HG02642 (cell line): Measurements from ENCODE around the gene ITGAE.

Experiments
- ATAC-seq: cut with Tn5 transposase; IDR thresholded peaks from one replicate; pipeline ENCODE4 v1.9.1; 2021; ENCODE audit warnings: mild to moderate bottlenecking; ENCODE audit not compliant: unreplicated experiment, poor library complexity

ITGAE gene

DNA sequence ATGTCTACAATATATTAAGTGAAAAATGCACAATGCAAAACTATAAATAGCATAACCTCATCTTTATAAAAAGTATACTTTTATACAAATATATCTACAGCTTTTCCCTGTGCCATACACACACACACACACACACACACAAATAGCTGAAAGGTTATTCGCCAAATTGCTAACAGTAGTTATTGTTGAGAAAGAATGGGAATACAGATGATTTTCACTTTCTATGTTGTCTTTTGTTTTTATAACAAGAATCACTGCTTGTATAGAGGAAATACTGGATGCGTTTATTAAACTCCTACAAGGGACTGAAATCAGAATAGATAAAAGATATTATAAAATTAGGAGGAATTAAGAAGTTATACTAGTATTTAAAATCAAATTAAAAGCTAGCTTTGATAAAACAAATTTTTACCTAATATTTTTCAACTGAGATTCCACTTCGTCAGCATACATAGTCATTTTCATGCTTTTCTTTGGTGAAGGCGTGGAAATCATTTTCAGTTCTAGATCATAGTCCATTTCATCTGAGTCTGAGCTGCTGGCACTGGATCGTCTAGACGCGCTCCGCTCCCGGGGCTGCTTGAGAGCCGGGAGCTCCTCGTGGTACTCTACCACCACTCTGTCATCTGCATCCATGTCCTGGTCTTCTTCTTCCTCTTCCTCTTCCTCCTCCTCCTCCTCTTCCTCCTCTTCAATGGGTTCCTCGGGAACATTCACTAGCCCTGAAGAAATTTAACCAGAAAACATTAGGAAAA, 17.0 kb upstream of the ITGAE start:
- ATAC-seq = no peak

DNA sequence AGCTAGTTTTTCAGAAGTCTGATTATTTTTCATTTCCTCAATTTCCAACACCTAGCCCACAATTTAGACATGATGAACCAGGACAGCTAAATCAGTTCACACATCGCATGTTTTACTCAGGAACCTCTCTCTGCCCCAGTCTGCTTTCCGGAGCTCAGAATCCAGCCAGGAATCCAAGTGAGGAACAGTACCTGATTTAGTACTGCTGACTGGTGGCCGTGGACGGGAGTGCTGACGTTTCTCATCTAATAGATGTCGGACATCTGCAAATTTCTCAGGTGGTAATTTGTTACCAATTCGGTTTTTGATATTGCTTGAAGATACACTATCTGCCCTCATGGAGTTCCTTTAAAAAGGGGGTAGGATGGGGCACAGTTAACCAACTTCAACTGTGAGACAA, 14.9 kb upstream of the ITGAE start:
- ATAC-seq = no peak

- no peak for ATAC-seq
Measured at GRCh38 chr17:3815122-3815521, 14.1 kb upstream of the ITGAE start.

GRCh38 chr17:3814361-3814760, 13.4 kb upstream of the ITGAE start:
- no peak for ATAC-seq

DNA sequence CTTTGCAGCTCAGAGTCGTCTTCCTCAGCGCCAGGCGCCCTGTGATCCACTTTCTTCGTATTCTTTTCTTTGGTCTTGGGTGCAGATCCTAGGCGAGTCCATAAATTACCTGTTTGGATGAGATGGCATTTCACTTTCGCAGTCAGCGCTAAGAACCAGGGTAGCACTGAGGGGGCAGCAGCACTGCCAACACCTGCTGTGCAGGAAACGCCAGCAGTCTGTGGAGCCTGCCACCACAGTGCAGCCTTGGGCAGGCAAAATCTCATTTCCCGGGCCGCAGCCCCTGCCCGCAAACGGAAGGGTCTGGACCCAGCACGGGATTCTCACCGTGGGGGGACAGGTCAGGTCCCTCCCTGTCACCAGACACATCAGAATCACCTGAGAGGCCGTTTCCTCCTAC, 12.2 kb upstream of the ITGAE start:
- ATAC-seq = no peak

- no peak for ATAC-seq
Measured at GRCh38 chr17:3812771-3813170, 11.8 kb upstream of the ITGAE start.

DNA sequence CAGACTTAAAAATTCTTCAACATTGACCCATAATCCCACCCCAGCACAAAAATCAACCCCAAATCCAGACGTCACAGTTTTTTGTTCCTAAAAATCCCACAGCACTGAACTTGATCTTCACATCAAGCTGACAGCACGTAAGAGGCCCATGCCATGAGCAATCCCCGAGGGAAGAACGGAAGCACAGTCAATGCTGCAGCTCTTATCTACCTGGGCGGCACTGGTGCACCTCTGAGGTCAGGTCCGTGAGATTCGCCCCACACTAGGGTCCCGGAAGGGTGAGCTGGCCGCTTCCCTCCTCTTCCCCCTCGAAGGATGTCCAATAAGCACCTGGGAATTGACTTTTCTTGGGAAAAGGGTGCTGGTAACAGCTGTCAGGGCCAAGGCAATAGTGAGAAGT, 11.3 kb upstream of the ITGAE start:
- ATAC-seq = no peak

DNA sequence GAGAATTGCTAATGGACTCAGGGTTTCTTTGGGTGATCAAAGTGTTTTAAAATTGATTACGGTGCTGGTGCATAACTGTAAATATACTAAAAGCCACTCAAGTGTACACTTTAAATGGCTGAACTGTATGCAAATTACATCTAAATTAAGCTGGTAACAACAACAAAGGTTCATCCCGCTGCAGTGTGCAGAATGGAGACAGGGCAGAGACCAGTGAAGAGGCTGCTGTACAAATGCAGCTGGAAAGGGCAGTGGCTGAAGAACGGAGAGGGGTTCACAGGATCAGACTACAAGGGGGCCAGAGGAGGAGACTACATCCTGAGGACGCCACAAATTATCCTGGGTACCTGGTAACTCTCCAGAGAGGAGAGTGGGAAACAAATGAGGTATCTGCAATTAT, 9.0 kb upstream of the ITGAE start:
- ATAC-seq = no peak

DNA sequence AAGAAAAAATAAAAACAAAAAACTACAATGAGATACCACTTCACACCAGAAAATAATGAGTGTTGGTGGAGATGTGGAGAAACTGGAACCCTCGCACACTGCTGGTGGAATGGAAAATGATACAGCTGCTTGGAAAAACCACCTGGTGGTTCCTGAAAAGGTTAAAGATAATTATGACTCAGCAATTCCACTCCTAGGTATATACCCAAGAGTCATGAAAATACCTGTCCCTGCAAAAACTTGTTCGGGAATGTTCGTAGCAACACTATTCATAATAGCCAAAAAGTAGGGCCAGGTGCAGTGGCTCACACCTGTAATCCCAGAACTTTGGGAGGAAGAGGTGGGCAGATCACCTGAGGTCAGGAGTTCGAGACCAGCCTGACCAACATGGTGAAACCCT, 8.1 kb upstream of the ITGAE start:
- no peak for ATAC-seq

DNA sequence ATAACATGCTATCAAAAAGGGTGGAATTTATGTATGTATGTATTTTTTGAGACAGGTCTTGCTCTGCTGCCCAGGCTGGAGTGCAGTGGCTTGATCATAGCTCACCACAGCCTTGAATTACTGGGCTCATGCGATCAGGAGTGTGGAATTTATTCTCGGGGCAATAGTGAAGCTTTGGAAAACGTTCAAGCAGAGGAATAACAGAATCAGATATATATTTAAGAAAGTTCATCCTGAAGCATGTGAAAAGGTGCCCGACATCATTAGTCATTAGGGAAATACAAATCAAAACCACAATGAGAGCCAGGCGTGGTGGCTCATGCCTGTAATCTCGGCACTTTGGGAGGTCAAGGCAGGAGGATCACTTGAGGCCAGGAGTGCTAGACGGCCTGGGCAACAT, 7.7 kb upstream of the ITGAE start:
- no peak for ATAC-seq

- ATAC-seq = no peak
Measured at GRCh38 chr17:3805581-3805980, 4.6 kb upstream of the ITGAE start.

GRCh38 chr17:3804503-3804931, 3.5 kb upstream of the ITGAE start:
- ATAC-seq = peak; percentile 64

DNA sequence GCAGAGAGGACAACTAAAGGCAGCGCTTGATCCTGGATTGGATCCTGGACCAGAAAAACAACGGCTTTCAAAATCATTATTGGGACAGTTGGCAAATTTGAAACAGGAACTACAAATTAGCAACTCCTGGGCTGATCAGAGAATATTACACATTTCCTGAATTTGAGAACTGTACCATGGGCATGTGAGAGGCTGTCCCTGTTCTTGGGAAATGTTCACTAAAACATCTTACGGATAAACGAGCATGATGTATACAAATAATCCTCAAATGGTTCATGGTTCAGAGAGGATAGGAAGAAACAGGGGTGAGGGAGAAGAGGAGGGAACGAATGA, 2.3 kb upstream of the ITGAE start:
- ATAC-seq = no peak

GRCh38 chr17:3802461-3803307, 1.7 kb upstream of the ITGAE start:
- ATAC-seq = no peak

- no peak for ATAC-seq
Measured at GRCh38 chr17:3801792-3802191, 804 bp upstream of the ITGAE start.

GRCh38 chr17:3801347-3801746, 359 bp upstream of the ITGAE start:
- ATAC-seq = no peak

GRCh38 chr17:3799181-3799945, 1.6 kb downstream of the ITGAE start:
- ATAC-seq = no peak

DNA sequence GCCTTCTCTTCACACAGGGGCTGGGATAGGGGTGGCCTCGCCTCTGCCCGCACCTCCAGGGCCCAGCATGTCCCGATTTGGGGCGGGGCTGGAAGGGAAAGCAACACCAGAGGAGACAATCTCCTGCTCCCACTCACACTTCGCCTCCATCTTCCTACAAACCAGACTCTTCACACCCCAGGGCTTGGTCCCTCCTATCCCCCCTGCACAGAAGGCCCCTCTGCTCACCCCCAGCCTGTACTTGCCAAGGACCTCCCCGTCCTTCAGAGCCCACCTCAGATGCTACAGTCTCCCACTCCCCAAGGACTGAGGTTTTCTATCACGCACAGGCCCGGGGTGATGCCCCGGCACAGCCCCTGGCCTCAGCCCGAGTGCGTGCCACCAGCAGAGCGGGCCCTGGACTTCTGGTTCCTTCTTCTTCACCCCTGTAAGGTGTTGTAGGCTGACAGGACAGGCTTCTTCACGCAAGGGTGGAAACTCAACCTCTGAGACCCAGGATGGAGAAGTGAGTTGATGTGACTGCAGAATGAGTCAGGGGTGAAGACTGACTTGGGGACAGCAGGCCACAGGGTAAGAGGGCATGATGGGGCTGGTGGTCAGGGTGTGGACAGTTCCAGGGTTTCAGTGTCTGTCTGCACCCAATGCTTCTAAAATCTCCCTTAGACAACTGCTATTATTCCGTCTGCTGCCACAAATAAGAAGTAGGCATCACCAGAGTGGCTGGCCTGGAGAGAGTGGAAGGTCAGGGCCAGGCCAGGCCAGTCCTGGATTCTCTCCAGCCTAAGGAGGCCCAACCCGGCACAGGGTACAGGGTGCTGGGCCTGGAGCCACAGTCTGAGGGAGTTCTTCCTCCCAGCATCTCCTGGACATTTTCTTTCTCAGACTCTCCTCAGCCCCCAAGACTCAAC, 2.5 kb downstream of the ITGAE start:
- ATAC-seq = no peak

DNA sequence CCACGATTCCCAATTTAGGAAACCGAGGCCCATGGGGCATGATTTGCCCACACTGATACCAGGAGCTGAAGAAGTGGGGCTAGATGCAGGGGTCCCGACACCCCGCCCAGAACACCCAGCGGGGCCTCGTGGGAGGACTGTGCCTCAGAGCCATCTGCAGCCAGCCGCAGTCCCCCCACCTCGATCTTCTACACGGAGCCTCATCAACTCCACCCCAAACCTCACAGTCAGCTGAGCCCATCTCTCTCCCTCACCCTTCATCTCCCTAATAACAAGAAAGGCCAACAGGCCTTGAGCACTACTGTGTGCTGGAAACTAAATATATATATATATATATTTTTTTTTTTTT, 4.2 kb downstream of the ITGAE start:
- ATAC-seq = peak; percentile 22

DNA sequence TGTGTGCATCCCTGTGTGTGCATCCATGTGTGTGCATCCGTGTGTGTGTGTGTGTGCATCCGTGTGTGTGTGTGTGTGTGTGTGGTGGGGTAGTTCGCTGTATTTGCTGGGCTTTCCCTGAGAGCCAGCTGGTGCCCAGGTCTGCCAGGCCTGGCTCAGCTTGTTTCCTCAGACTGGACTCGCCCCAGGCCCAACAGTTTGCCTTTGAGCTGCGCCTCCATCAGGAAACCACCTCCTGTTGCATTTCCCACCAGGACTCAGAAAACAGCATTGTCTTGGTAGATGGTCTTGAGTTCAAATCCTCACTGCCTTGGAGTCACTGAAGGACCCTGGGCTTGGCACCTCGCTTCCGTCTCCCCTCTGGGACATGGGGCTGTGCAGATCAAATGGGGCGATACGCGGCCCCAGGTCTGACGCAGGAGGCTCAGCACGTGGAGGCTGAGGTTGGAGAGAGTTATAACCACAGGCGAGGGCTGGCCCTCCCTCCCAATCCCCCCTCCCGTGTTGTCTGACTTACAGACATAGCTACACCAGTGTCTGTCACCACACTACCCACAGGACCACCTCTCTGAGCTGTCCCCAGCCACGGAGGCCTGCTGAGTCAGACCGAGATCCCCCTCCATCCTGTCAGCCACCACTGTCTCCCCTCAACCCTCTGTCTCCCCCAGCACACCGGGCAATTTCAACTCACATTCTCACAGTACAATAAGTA, 4.7 kb downstream of the ITGAE start:
- ATAC-seq = peak; percentile 68
